HG02840 (cell line): ENCODE results near the gene MARF1.
"Not testable (repeated sequence)": the region's sequence is repeated elsewhere in the genome, so short reads cannot be mapped to it uniquely, and the experiment has no call there.

ENCODE experiments used
- ATAC-seq: cut with Tn5 transposase; IDR thresholded peaks from one replicate; pipeline ENCODE4 v1.9.1; 2021; ENCODE audit warnings: mild to moderate bottlenecking, moderate library complexity, moderate number of reproducible peaks; ENCODE audit not compliant: unreplicated experiment, low FRiP score

The MARF1 gene

GRCh38 chr16:15643048-15643945 is at the start of gene MARF1:
MARF1 (minus strand) TSS chr16:15643154; CDS start chr16:15639233, 3,921 bp downstream.
- peak; percentile 53 for ATAC-seq

GRCh38 chr16:15692508-15692907 is 49.6 kb upstream of the MARF1 start:
- not testable (repeated sequence) for ATAC-seq

GRCh38 chr16:15691046-15691445 is 48.1 kb upstream of the MARF1 start:
- ATAC-seq: no peak

- ATAC-seq: no peak
Measured at GRCh38 chr16:15690296-15690695, 47.3 kb upstream of the MARF1 start.

GRCh38 chr16:15689290-15689689 is 46.3 kb upstream of the MARF1 start:
- no peak for ATAC-seq

- no peak for ATAC-seq
Measured at GRCh38 chr16:15686287-15686686, 43.3 kb upstream of the MARF1 start.

- ATAC-seq: no peak
Measured at GRCh38 chr16:15682105-15682570, 39.2 kb upstream of the MARF1 start.

- no peak for ATAC-seq
Measured at GRCh38 chr16:15677447-15677846, 34.5 kb upstream of the MARF1 start.

GRCh38 chr16:15676506-15676905 is 33.6 kb upstream of the MARF1 start:
- no peak for ATAC-seq

- ATAC-seq: no peak
Measured at GRCh38 chr16:15674571-15674970, 31.6 kb upstream of the MARF1 start.

- ATAC-seq: no peak
Measured at GRCh38 chr16:15672514-15673167, 29.7 kb upstream of the MARF1 start.

- not testable (repeated sequence) for ATAC-seq
Measured at GRCh38 chr16:15672127-15672513, 29.2 kb upstream of the MARF1 start.

GRCh38 chr16:15671530-15672117 is 28.7 kb upstream of the MARF1 start:
- ATAC-seq: no peak

GRCh38 chr16:15667091-15667742 is 24.3 kb upstream of the MARF1 start:
- ATAC-seq: no peak

- ATAC-seq: no peak
Measured at GRCh38 chr16:15665107-15665506, 22.2 kb upstream of the MARF1 start.

- no peak for ATAC-seq
Measured at GRCh38 chr16:15660203-15660601, 17.2 kb upstream of the MARF1 start.

GRCh38 chr16:15658556-15658955 is 15.6 kb upstream of the MARF1 start:
- ATAC-seq: no peak

GRCh38 chr16:15658149-15658548 is 15.2 kb upstream of the MARF1 start:
- ATAC-seq: no peak

GRCh38 chr16:15655561-15655960 is 12.6 kb upstream of the MARF1 start:
- not testable (repeated sequence) for ATAC-seq

GRCh38 chr16:15654591-15654990 is 11.6 kb upstream of the MARF1 start:
- no peak for ATAC-seq

GRCh38 chr16:15653227-15653626 is 10.3 kb upstream of the MARF1 start:
- ATAC-seq: no peak
